Measurements from ENCODE around the gene CHST9.

The CHST9 gene

DNA sequence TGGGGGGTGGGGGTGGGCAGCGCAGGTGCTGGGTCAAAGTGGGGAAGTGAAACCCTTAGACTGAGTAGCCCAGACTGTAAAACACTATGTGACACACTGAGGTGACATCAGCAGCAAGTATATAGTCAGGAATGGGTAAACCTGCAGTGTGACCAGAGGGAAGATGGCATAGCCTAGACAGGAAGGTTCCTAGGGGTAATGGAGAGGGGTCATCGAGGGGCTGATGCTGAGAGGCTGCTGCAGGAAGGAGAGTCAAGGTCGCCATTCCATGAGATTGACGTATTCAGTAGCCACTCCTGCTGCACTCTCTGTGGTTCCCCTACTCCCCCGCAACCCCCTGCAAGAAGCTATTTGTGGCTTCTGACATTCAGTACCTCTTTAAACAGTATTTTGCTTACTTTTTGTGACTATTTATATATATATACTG is 111.7 kb downstream of the CHST9 start:
- H3K36me3 ChIP-seq (ENCODE audit: control insufficient read depth, insufficient read depth, low read length), result no peaks in the 10 kb centered on the region
- no peak overlapping the region for H3K4me3 ChIP-seq (ENCODE audit: low read depth, low read length)
- H3K4me1 ChIP-seq (ENCODE audit: control insufficient read depth, insufficient read depth, low read length), result no peaks in the 10 kb centered on the region
- no peak overlapping the region for H3K9ac ChIP-seq (ENCODE audit: low read depth, low read length)
- no peaks in the 10 kb centered on the region for H3K27me3 ChIP-seq (ENCODE audit: control insufficient read depth, insufficient read depth, low read length)
- H3K9me3 ChIP-seq (ENCODE audit: control insufficient read depth, insufficient read depth, low read length), result no peaks in the 10 kb centered on the region

GRCh38 chr18:27064673-27065072 is 120.4 kb downstream of the CHST9 start:
- Histone ChIP-seq H3K4me1 (ENCODE audit: control insufficient read depth, insufficient read depth, low read length) (no peaks in the 10 kb centered on the region), H3K4me3 (ENCODE audit: low read depth, low read length) (no peak overlapping the region), H3K9ac (ENCODE audit: low read depth, low read length) (no peak overlapping the region), H3K36me3 (ENCODE audit: control insufficient read depth, insufficient read depth, low read length) (no peaks in the 10 kb centered on the region), H3K27me3 (ENCODE audit: control insufficient read depth, insufficient read depth, low read length) (no peaks in the 10 kb centered on the region), H3K9me3 (ENCODE audit: control insufficient read depth, insufficient read depth, low read length) (no peaks in the 10 kb centered on the region)

- Histone ChIP-seq H3K36me3 (ENCODE audit: control insufficient read depth, insufficient read depth, low read length) (no peaks in the 10 kb centered on the region), H3K9me3 (ENCODE audit: control insufficient read depth, insufficient read depth, low read length) (no peaks in the 10 kb centered on the region), H3K4me1 (ENCODE audit: control insufficient read depth, insufficient read depth, low read length) (no peaks in the 10 kb centered on the region), H3K9ac (ENCODE audit: low read depth, low read length) (no peak overlapping the region), H3K27me3 (ENCODE audit: control insufficient read depth, insufficient read depth, low read length) (no peaks in the 10 kb centered on the region), H3K4me3 (ENCODE audit: low read depth, low read length) (no peak overlapping the region)
Observed at GRCh38 chr18:27062802-27063201, 122.3 kb downstream of the CHST9 start.

DNA sequence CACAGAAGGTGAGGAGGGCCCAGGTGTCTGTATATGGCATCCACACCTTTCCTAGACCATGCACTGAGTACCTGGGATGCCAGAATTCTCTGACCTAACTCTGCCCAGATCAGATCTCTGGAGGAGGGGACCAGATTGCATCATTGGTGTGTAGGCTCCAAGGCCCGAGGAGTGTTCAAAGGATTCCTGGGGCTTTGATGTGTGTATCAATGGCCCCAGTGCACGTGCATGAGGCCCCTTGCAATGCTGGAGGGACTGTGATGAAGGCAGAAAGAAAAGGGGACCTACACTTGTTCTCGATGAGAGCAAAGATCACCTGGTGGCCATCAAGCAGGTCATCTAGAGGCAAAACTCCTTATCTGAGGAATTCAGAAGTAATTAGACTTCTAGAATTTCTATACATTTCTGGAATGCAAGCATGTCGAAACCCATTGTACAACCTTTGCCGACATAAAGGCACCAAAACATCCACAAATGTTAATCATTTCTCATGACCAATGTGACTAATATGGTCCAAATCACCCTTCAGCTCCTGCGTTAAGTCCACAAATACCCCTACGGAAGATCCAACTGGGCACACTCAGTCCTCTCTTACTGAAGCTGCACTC is 123.5 kb downstream of the CHST9 start:
- Histone ChIP-seq H3K36me3 (ENCODE audit: control insufficient read depth, insufficient read depth, low read length) (no peaks in the 10 kb centered on the region), H3K27me3 (ENCODE audit: control insufficient read depth, insufficient read depth, low read length) (no peaks in the 10 kb centered on the region), H3K4me3 (ENCODE audit: low read depth, low read length) (no peak overlapping the region)

DNA sequence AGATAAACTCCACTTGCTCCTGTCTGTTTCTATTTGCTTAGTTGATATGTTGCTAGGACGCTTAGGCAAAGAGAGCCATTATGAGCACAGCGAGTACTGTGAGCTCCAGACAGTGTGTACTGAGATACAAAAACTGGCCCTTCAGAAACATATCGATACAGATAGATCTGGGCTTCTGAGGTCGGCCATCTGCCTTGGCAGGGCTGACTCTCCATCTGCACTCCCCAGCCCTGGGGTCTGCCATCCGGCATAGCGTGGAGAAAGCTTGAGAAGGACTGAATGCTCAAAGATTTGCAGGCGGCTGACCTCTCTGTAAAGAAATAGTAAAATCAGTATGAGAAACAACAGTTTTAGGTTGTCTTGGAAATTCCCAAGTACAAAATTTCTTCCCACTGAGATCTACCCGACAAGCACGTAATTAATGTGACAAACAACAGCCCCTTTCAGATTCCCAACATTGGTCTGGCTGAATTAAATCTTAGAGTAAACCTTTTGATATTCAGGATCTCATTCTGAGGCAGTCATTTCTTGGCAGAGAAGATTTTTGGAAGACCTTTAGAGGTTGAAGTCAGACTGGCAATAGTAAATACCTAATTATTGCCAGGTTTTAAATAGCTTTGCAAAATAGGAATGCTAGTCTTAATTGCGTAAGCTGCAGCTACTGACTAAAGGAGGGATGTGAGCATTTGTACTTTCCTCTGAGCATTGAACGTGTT is 127.4 kb downstream of the CHST9 start:
- Histone ChIP-seq H3K4me1 (ENCODE audit: control insufficient read depth, insufficient read depth, low read length) (no peaks in the 10 kb centered on the region), H3K27me3 (ENCODE audit: control insufficient read depth, insufficient read depth, low read length) (no peaks in the 10 kb centered on the region), H3K36me3 (ENCODE audit: control insufficient read depth, insufficient read depth, low read length) (no peaks in the 10 kb centered on the region), H3K9me3 (ENCODE audit: control insufficient read depth, insufficient read depth, low read length) (no peaks in the 10 kb centered on the region), H3K9ac (ENCODE audit: low read depth, low read length) (no peak overlapping the region), H3K4me3 (ENCODE audit: low read depth, low read length) (no peak overlapping the region)

More for the DNA sequence above, 123.5 kb downstream of the CHST9 start:
- Histone ChIP-seq H3K9me3 (ENCODE audit: control insufficient read depth, insufficient read depth, low read length) (no peaks in the 10 kb centered on the region), H3K4me1 (ENCODE audit: control insufficient read depth, insufficient read depth, low read length) (no peaks in the 10 kb centered on the region), H3K9ac (ENCODE audit: low read depth, low read length) (no peak overlapping the region)

DNA sequence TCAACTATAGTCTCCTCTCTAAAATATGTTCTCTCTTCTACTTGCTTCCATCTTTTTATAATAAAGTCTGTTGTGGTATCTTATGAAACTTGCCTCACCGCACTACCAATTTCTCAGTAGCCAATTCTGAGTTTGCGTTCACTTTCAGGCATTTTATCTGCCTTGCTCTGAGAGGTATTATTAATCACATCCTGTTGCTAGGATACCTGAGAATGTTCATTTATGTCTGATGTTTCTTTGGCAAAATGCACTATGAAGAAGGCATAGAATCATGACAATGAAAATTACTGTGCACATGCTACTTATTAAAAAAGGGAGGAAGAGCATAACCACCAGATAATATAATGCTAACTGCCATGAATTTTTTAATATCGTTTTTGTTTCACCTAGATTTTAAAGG is 130.2 kb downstream of the CHST9 start:
- Histone ChIP-seq H3K4me3 (ENCODE audit: low read depth, low read length) (no peak overlapping the region), H3K9ac (ENCODE audit: low read depth, low read length) (no peak overlapping the region), H3K9me3 (ENCODE audit: control insufficient read depth, insufficient read depth, low read length) (no peaks in the 10 kb centered on the region), H3K27me3 (ENCODE audit: control insufficient read depth, insufficient read depth, low read length) (no peaks in the 10 kb centered on the region), H3K4me1 (ENCODE audit: control insufficient read depth, insufficient read depth, low read length) (no peaks in the 10 kb centered on the region), H3K36me3 (ENCODE audit: control insufficient read depth, insufficient read depth, low read length) (no peaks in the 10 kb centered on the region)

GRCh38 chr18:27049969-27050368 is 135.1 kb downstream of the CHST9 start:
- H3K36me3 ChIP-seq (ENCODE audit: control insufficient read depth, insufficient read depth, low read length), result no peaks in the 10 kb centered on the region
- H3K9ac ChIP-seq (ENCODE audit: low read depth, low read length), result no peak overlapping the region
- no peaks in the 10 kb centered on the region for H3K27me3 ChIP-seq (ENCODE audit: control insufficient read depth, insufficient read depth, low read length)
- no peaks in the 10 kb centered on the region for H3K4me1 ChIP-seq (ENCODE audit: control insufficient read depth, insufficient read depth, low read length)
- no peak overlapping the region for H3K4me3 ChIP-seq (ENCODE audit: low read depth, low read length)
- H3K9me3 ChIP-seq (ENCODE audit: control insufficient read depth, insufficient read depth, low read length), result no peaks in the 10 kb centered on the region

GRCh38 chr18:27045342-27045741 is 139.8 kb downstream of the CHST9 start:
- Histone ChIP-seq H3K4me3 (ENCODE audit: low read depth, low read length) (no peak overlapping the region), H3K27me3 (ENCODE audit: control insufficient read depth, insufficient read depth, low read length) (no peaks in the 10 kb centered on the region), H3K36me3 (ENCODE audit: control insufficient read depth, insufficient read depth, low read length) (no peaks in the 10 kb centered on the region), H3K9ac (ENCODE audit: low read depth, low read length) (no peak overlapping the region), H3K9me3 (ENCODE audit: control insufficient read depth, insufficient read depth, low read length) (no peaks in the 10 kb centered on the region), H3K4me1 (ENCODE audit: control insufficient read depth, insufficient read depth, low read length) (no peaks in the 10 kb centered on the region)

GRCh38 chr18:27042177-27042576 is 142.9 kb downstream of the CHST9 start:
- Histone ChIP-seq H3K27me3 (ENCODE audit: control insufficient read depth, insufficient read depth, low read length) (no peaks in the 10 kb centered on the region), H3K4me3 (ENCODE audit: low read depth, low read length) (no peak overlapping the region), H3K4me1 (ENCODE audit: control insufficient read depth, insufficient read depth, low read length) (no peaks in the 10 kb centered on the region), H3K9ac (ENCODE audit: low read depth, low read length) (no peak overlapping the region), H3K9me3 (ENCODE audit: control insufficient read depth, insufficient read depth, low read length) (no peaks in the 10 kb centered on the region), H3K36me3 (ENCODE audit: control insufficient read depth, insufficient read depth, low read length) (no peaks in the 10 kb centered on the region)

DNA sequence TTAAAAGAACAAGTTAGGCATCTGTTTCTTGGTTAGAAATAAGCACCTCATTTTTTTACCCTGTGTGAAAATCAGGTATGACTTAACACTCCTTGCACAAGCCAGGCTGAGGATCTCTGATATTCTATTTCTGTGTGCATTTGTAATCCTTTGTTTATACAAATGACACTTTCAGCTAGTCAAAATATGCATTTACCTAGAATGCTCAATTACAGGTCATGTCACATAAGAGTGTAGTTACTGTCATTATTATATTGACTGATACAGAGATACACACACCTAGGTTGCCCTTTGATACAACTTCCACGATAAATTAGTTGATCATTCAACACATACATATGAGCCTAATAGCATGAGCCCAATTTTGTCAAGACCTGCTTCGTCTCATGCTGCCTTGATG is 144.3 kb downstream of the CHST9 start:
- Histone ChIP-seq H3K9me3 (ENCODE audit: control insufficient read depth, insufficient read depth, low read length) (no peaks in the 10 kb centered on the region), H3K36me3 (ENCODE audit: control insufficient read depth, insufficient read depth, low read length) (no peaks in the 10 kb centered on the region), H3K4me3 (ENCODE audit: low read depth, low read length) (no peak overlapping the region), H3K27me3 (ENCODE audit: control insufficient read depth, insufficient read depth, low read length) (no peaks in the 10 kb centered on the region), H3K9ac (ENCODE audit: low read depth, low read length) (no peak overlapping the region), H3K4me1 (ENCODE audit: control insufficient read depth, insufficient read depth, low read length) (no peaks in the 10 kb centered on the region)

DNA sequence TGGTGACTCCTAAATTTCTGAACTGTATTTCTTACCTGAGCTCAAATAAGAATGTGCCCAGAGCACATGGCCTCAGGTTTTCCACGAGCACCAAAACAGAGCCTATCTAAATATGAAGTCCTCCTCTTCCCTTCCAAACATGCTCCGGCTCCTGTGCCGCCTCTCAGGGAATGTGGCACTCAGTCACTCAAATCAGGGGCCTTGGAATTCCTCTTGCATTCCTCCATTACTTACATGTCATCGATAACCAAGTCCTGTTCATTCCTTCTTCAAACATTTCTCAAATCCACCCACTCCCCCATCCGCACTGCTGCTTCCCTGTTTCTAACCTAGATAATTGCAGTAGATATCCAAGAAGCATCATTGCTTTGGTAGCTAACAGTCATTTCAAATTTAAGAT is 151.4 kb downstream of the CHST9 start:
- no peaks in the 10 kb centered on the region for H3K27me3 ChIP-seq (ENCODE audit: control insufficient read depth, insufficient read depth, low read length)
- H3K9ac ChIP-seq (ENCODE audit: low read depth, low read length), result no peak overlapping the region

GRCh38 chr18:27030421-27030820 is 154.7 kb downstream of the CHST9 start:
- Histone ChIP-seq H3K36me3 (ENCODE audit: control insufficient read depth, insufficient read depth, low read length) (no peaks in the 10 kb centered on the region), H3K4me1 (ENCODE audit: control insufficient read depth, insufficient read depth, low read length) (no peaks in the 10 kb centered on the region), H3K27me3 (ENCODE audit: control insufficient read depth, insufficient read depth, low read length) (no peaks in the 10 kb centered on the region), H3K4me3 (ENCODE audit: low read depth, low read length) (no peak overlapping the region), H3K9ac (ENCODE audit: low read depth, low read length) (no peak overlapping the region), H3K9me3 (ENCODE audit: control insufficient read depth, insufficient read depth, low read length) (no peaks in the 10 kb centered on the region)

More for the DNA sequence above, 151.4 kb downstream of the CHST9 start:
- H3K9me3 ChIP-seq (ENCODE audit: control insufficient read depth, insufficient read depth, low read length), result no peaks in the 10 kb centered on the region
- no peaks in the 10 kb centered on the region for H3K36me3 ChIP-seq (ENCODE audit: control insufficient read depth, insufficient read depth, low read length)
- H3K4me1 ChIP-seq (ENCODE audit: control insufficient read depth, insufficient read depth, low read length), result no peaks in the 10 kb centered on the region
- H3K4me3 ChIP-seq (ENCODE audit: low read depth, low read length), result no peak overlapping the region

Measured in iPS-15b (cell line).